ENCODE results near the gene DOK6.

The DOK6 gene

GRCh38 chr18:69894467-69894866 is 493.8 kb downstream of the DOK6 start:
- no peak for DNase-seq (ENCODE audit: low spot score)
- in situ Hi-C loops (cut with MboI; ENCODE audit: low pct_unique_long_range_greater_than_20kb, low sequenced_read_pairs, unreplicated experiment) = no loop called here
- TF ChIP-seq, protein P1, sequence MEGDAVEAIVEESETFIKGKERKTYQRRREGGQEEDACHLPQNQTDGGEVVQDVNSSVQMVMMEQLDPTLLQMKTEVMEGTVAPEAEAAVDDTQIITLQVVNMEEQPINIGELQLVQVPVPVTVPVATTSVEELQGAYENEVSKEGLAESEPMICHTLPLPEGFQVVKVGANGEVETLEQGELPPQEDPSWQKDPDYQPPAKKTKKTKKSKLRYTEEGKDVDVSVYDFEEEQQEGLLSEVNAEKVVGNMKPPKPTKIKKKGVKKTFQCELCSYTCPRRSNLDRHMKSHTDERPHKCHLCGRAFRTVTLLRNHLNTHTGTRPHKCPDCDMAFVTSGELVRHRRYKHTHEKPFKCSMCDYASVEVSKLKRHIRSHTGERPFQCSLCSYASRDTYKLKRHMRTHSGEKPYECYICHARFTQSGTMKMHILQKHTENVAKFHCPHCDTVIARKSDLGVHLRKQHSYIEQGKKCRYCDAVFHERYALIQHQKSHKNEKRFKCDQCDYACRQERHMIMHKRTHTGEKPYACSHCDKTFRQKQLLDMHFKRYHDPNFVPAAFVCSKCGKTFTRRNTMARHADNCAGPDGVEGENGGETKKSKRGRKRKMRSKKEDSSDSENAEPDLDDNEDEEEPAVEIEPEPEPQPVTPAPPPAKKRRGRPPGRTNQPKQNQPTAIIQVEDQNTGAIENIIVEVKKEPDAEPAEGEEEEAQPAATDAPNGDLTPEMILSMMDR (IDR thresholded peaks at IDR 0.05; ENCODE audit: extremely low read depth, insufficient read depth, missing control alignments) = no peak

DNA sequence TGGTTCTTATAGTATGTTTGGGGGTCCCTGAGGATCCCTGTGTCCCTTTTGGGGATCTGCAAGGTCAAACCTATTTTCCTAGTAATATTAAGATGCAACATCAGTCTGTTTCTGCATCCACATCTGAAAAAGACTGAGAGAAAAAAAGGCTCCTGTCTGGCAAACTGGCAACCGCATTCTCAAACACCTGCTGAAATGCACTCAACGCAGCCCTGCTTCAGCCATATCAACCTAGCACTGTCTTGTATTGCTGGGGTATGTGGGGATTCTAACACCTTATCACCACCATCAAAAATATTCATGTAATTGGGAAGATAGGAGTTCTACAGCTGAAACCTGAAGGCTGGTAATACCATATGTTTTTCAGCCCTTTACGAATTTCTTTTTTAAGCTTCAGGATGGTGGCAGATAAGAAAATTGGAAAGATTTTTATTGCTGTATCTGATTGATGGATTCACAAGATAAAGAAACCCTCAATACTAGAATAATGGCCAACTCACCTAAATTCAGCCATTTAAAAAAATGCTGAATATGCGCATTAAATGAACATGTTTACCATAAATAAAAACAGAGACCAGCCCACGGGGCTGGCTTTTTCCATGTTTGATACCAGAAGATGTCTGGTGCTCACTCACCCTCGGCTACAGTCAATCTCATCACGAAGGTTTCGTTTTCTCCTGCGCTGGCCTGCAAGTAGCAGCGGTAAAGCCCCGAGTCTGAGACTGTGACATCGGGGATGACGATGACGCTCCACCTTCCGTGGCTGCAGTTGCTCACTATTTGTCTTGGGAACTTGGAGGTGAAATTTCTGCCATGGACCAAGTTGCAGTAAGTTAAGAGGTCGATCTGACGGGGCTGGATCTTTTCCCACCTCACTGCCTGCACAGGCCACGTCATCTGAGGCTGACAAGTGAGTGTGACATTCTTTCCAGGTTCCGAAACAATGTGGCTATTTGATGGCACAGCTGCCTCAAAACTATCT is 494.7 kb downstream of the DOK6 start:
- in situ Hi-C loops (cut with MboI; ENCODE audit: low pct_unique_long_range_greater_than_20kb, low sequenced_read_pairs, unreplicated experiment) = no loop called here
- TF ChIP-seq, protein P1 (IDR thresholded peaks at IDR 0.05; ENCODE audit: extremely low read depth, insufficient read depth, missing control alignments) = no peak
- no peak for DNase-seq (ENCODE audit: low spot score)

DNA sequence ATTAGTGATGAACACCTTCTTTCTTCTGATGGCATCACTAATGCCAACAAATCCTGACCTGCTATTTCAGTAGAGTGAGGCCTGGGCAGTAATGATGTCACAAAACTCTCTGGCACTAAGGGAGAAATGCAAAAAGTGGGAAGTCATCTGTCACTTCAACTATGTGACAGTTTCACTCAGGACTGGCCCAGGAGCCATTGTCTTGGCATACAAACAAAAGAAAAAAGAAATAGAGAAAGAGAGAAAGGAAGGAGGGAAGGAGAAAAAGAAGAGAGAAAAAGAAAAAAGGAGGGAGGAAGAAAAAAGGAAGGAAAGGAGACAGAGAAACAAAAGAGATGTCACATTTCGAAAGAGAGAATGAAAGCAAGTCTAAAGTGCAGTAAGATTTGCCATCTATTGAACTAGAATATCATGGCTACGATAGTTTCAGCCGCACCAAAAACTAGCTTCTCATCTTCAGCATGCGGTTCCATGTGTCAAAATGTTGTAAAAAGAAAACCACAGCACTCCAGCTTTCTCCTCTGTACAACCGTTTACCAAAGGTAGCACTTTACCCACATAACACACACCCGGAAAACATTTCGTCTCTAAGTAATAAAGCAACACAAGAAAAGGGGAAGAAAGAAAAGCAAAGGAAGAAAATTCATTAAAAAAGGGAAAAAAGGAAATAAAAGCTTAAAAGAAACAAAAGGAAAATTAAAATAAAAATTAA is 496.9 kb downstream of the DOK6 start:
- no peak for DNase-seq (ENCODE audit: low spot score)
- TF ChIP-seq, protein P1 (IDR thresholded peaks at IDR 0.05; ENCODE audit: extremely low read depth, insufficient read depth, missing control alignments) = no peak
- in situ Hi-C loops (cut with MboI; ENCODE audit: low pct_unique_long_range_greater_than_20kb, low sequenced_read_pairs, unreplicated experiment) = no loop called here

DNA sequence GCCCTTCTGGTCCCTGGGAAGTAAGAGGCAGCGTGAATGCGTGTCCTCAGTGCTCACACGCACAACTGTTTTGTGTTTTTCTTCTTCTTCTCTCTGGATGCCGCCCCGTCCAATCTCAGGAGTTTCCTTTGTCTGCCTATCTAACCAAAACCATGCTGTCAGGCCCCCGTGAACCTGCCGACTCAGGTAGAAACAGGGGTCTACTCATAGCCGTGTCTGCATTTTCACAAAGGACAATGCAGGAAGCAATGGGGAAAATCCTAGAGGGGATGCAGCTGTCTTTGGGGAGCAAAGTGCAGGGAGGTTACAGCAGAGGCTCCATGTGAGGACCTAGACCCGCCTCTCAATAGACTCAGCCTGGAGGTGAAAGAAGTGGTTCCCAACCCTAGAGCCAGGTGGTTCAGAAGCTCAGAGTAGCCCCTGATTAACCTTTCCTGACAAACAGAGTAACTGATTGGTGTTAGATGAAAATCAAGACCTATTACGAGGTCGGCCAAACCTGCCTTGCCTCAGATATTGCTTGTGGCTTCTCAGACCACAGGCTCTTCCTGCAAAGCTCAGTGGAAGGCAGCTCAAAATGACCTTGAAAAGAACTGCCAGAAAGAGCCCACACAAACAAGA is 497.7 kb downstream of the DOK6 start:
- in situ Hi-C loops (cut with MboI; ENCODE audit: low pct_unique_long_range_greater_than_20kb, low sequenced_read_pairs, unreplicated experiment) = no loop called here
- DNase-seq (ENCODE audit: low spot score) = peak; percentile 18
- TF ChIP-seq, protein P1 (IDR thresholded peaks at IDR 0.05; ENCODE audit: extremely low read depth, insufficient read depth, missing control alignments) = no peak

Data from GM13977 (cell line).